Stimulated activated CD8-positive, alpha-beta memory T cell treated with anti-CD3 and anti-CD28 coated beads, Interleukin-4, amount 100 ng/mL, for 48 hours (primary cell): ENCODE results near the gene CUZD1.

ENCODE experiments used
- DNase-seq: peaks from one replicate; pipeline ENCODE4 v3.0.0-alpha.2; 2020

The CUZD1 gene

DNA sequence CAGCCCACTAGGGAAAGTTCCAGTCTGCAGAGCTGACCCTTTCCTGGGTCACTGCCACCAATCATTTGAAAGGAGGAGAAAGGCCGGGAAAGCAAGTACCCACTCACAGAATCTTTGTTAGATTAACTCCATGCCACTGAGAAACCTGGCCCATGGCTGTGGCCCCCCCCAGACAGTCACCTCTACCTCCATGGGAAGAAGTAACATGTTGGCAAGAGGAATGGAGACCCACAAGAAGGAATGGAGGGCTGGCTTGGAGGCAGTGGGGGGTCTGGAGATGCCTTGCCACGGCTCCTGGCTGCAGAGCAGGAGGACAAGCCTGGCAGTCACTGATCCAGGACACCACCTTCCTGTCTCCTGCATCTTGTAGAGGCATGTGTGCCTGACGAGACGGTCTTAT, 32.9 kb downstream of the CUZD1 start:
- DNase-seq = no peak

DNA sequence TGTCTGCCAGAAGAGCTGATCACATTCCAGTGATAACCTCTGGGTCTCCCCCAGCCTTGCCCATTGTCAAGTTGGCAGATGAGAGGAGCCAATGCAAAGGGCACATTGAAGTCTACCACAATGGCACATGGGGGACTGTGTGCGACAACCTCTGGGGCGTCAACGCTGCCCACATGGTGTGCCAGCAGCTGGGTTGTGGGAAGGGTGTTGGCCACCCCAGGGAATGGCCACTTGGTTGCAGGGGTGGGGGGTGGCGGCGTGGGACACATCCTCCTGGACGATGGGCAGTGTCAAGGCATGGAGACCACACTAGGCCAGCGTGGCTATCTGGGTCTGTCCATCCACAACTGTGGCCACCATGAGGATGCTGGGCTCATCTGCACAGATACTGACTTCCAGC, 43.4 kb downstream of the CUZD1 start:
- no peak for DNase-seq

DNA sequence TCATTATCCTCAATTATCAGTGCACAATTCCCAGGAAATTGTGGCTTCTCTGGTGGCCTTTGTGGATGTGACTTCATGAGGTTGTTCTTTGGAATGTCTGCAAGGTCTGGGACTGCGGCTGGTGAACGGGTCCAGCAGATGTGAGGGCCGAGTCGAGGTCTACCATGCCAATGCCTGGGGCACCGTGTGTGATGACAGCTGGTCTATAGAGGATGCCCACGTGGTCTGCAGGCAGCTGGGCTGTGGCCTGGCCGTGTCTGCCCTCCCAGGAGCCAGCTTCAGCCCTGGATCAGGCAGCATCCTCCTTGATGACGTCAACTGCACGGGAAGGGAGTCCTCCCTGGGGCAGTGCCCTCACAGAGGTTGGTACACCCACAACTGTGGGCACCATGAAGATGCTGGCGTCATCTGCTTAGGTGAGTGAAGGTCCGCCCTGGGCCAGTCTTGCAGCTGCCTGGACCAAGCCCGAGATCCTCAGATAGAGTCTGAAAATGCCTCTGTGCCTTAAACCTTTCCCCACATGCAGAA, 46.9 kb downstream of the CUZD1 start:
- DNase-seq = no peak

DNA sequence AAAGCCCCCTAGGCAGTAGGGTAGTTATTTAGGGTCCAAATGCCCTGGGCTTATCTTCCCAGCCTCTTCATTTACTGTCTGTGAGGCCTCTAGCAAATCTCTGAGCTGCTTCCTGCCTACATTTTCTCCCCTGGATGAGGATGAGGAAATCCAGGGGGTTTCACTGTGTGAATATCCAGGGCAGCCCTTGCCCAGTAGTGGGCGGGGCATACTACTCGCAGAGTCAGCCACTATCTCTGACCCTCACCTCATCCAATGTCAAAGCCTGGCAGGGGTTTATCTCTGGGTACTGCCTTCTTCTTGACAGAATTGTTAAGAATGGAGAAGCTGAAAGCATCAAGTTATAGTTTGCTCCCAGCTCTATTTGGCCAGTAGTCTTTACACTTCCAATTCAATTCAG, 48.9 kb downstream of the CUZD1 start:
- no peak for DNase-seq

DNA sequence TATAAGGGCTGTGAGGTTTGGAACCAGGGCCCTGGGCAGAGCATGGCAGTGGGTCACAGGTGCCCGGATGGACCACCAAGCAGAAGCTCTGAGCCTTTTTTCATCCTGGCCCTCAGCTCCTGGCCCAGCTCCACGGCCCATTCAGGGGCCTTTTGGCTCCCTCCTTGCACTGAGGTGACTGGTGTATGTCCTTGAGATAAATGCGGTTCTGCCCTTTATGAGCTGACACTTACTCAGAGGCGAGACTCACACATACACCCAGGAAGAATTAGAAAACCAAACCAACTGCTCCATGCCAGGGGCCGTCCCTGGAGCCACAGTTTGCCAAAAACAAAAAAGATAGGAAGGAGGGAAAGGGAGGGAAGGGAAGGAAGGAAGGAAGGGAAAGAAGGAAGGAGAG, 49.7 kb downstream of the CUZD1 start:
- DNase-seq = no peak

DNA sequence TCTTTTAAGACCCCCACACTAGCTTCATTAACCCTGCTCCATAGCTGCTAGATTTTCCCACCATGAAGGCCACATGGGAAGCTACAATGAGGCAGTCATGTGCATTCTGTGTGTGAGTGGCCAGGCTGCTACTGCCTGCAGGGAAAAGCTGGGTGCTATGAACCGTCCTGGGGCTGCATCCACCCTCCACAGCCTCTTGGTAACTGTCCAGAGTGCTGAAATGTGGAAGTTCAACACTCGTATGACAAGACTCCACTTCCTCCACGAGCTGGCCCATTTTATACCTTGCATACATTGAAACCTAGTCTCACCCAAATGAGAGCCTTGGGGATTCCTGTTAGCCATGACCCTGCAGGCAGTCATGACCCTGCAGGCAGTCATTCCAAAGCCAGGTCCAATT, 59.4 kb downstream of the CUZD1 start:
- DNase-seq = no peak

DNA sequence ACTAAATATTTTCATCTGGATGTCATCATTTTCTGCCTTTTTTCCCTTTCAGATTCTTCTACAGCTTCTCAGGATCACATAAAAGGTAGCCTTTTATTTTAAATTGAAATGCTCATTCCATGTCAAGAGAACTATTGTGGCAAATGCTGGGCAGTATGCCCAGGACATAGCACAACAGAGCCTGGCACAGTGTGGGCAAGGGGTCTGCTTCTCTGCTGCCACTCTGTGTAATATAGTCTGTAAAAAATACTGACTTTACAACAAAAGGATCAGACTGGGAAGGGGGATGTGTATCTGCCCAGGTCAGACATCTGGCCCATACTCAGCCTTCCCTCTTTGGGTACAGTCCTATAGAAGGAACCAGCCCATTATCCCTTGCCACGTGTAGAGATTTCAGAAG, 62.7 kb downstream of the CUZD1 start:
- DNase-seq = no peak
